HCT116 (cell line): ENCODE measurements around the gene ALDH5A1. TPM values are rescaled to one million over a fixed set of nuclear protein-coding genes. Genes with fewer than 3 reads are reported as not detected.

ENCODE experiments used
- ATAC-seq: fragments of 200-7000 bp; cut with Tn5 transposase; 2 replicates; pipeline ENCODE4 v1.9.1; 2020; ENCODE audit warnings: mild to moderate bottlenecking, moderate library complexity
- BruUV-seq: library from RNA; stranded (reverse); fragments of 400-500 nt; replicated peaks from 2 replicates; lab custom pipeline; 2021; lab: Mats Ljungman, UMichigan
- CTCF ChIA-PET: fragments of 300-600 bp; sonication (Branson Sonifier 250); formaldehyde crosslinking; loops from one replicate; lab custom pipeline; 2021; ENCODE audit warnings: antibody characterized with exemption; lab: Charles Lee
- POLR2A ChIA-PET: fragments of 300-600, 350-600 bp; sonication (Branson Sonifier 250); formaldehyde crosslinking; loops from one replicate; lab custom pipeline; 2021; ENCODE audit warnings: antibody characterized with exemption; lab: Charles Lee
- RAD21 ChIA-PET, 2 experiments: fragments of 300-600 bp; sonication (Branson Sonifier 250); formaldehyde crosslinking; loops; one replicate each; lab custom pipeline; 2023; ENCODE audit warnings: low total read pairs in 2 of 2; ENCODE audit not compliant: uncharacterized antibody in 2 of 2, unreplicated experiment in 2 of 2, low non-redundant PET in 1 of 2; lab: Charles Lee
- DNase-seq: peaks from one replicate; pipeline ENCODE4 v3.0.0-alpha.2; 2010; ENCODE audit warnings: low read depth, low spot score
- H2AFZ ChIP-seq: fragments of 200-600 bp; shearing (Covaris generic), sonication (generic); 2 replicates; pipeline ENCODE4 v1.6.1; 2017; ENCODE audit warnings: low read depth, mixed run types, mixed read lengths, antibody characterized with exemption, low read length; ENCODE audit not compliant: poor library complexity, severe bottlenecking
- H3K27ac ChIP-seq: 2 replicates; pipeline ENCODE4 v1.5.1; 2012; ENCODE audit warnings: low read depth, low read length
- H3K27me3 ChIP-seq: fragments of 200-600 bp; sonication (generic); 2 replicates; pipeline ENCODE4 v1.6.1; 2016; ENCODE audit warnings: mixed run types, low read length, mixed read lengths; ENCODE audit not compliant: insufficient read depth
- H3K36me3 ChIP-seq, 2 experiments: fragments of 200-500 bp in 1 of 2; fragments of 200-600 bp in 1 of 2; sonication (Bioruptor generic) in 1 of 2; sonication (generic) in 1 of 2; 2 replicates each; pipeline versions ENCODE4 v1.5.1 to v1.6.1; 2014 to 2016; ENCODE audit warnings: low read length in 2 of 2, inconsistent platforms in 1 of 2, mixed read lengths in 1 of 2, mixed run types in 1 of 2; ENCODE audit not compliant: insufficient read depth in 2 of 2, control insufficient read depth in 1 of 2
- H3K4me1 ChIP-seq, 2 experiments: fragments of 200-600 bp in 1 of 2; sonication (generic) in 1 of 2; 2 replicates each; pipeline versions ENCODE4 v1.5.1 to v1.6.1; 2012 to 2017; ENCODE audit warnings: low read length in 2 of 2, inconsistent platforms in 1 of 2, mild to moderate bottlenecking in 1 of 2, mixed read lengths in 1 of 2, mixed run types in 1 of 2, moderate library complexity in 1 of 2; ENCODE audit not compliant: insufficient read depth in 2 of 2, control insufficient read depth in 1 of 2
- H3K4me2 ChIP-seq: fragments of 200-600 bp; sonication (generic); 2 replicates; pipeline ENCODE4 v1.6.1; 2017; ENCODE audit warnings: mixed run types, low read length, mixed read lengths
- H3K4me3 ChIP-seq, 2 experiments: fragments of 200-600 bp in 1 of 2; sonication (generic) in 1 of 2; replicated peaks in 1 of 2; 2 replicates each; pipeline ENCODE4 v1.5.1; 2011 to 2016; ENCODE audit warnings: low read length in 2 of 2, control low read depth in 1 of 2, low read depth in 1 of 2, mild to moderate bottlenecking in 1 of 2, mixed read lengths in 1 of 2, mixed run types in 1 of 2
- H3K79me2 ChIP-seq: fragments of 200-600 bp; sonication (generic); 2 replicates; pipeline ENCODE4 v1.6.1; 2017; ENCODE audit warnings: mild to moderate bottlenecking, mixed run types, low read length, moderate library complexity, mixed read lengths; ENCODE audit not compliant: insufficient read depth
- H3K9ac ChIP-seq: fragments of 200-600 bp; sonication (generic); 2 replicates; pipeline ENCODE4 v1.6.1; 2016; ENCODE audit warnings: low read length, mixed read lengths
- H3K9me2 ChIP-seq: fragments of 200-600 bp; sonication (generic), shearing (Covaris generic); 2 replicates; pipeline ENCODE4 v1.6.1; 2017; ENCODE audit warnings: mixed run types, mild to moderate bottlenecking, moderate library complexity; ENCODE audit not compliant: insufficient read depth
- H3K9me3 ChIP-seq, 2 experiments: fragments of 200-500 bp in 1 of 2; fragments of 200-600 bp in 1 of 2; sonication (Bioruptor generic) in 1 of 2; sonication (generic) in 1 of 2; 2 replicates each; pipeline ENCODE4 v1.6.1; 2014 to 2017; ENCODE audit warnings: low read length in 2 of 2, mixed read lengths in 2 of 2, inconsistent platforms in 1 of 2, low read depth in 1 of 2, mild to moderate bottlenecking in 1 of 2, mixed run types in 1 of 2, moderate library complexity in 1 of 2; ENCODE audit not compliant: control insufficient read depth in 1 of 2, insufficient read depth in 1 of 2
- H4K20me1 ChIP-seq: fragments of 200-600 bp; sonication (generic), shearing (Covaris generic); 2 replicates; pipeline ENCODE4 v1.6.1; 2017; ENCODE audit warnings: mixed run types, mild to moderate bottlenecking, moderate library complexity; ENCODE audit not compliant: insufficient read depth
- ATF3 ChIP-seq: IDR thresholded peaks from 2 replicates; pipeline ENCODE4 v1.6.1; 2012
- CBX3 ChIP-seq: IDR thresholded peaks from 2 replicates; pipeline ENCODE4 v1.6.1; 2012; ENCODE audit warnings: low read depth
- CEBPB ChIP-seq: IDR thresholded peaks from 2 replicates; pipeline ENCODE4 v1.6.1; 2012; ENCODE audit warnings: low read depth
- CTCF ChIP-seq, 3 experiments: fragments of 200-600 bp in 1 of 3; sonication (generic) in 1 of 3; IDR thresholded peaks in 2 of 3; conservative IDR thresholded peaks in 1 of 3; 2 replicates each; pipeline ENCODE4 v1.5.1; 2012 to 2017; ENCODE audit warnings: low read depth in 2 of 3, low read length in 2 of 3, antibody characterized with exemption in 1 of 3, borderline replicate concordance in 1 of 3, control low read depth in 1 of 3, mild to moderate bottlenecking in 1 of 3, mixed read lengths in 1 of 3, mixed run types in 1 of 3, moderate library complexity in 1 of 3; ENCODE audit not compliant: insufficient read depth in 1 of 3
- EGR1 ChIP-seq: IDR thresholded peaks from 2 replicates; pipeline ENCODE4 v1.6.1; 2012; ENCODE audit warnings: low read depth
- ELF1 ChIP-seq: IDR thresholded peaks from 2 replicates; pipeline ENCODE4 v1.6.1; 2012; ENCODE audit warnings: low read depth, borderline replicate concordance
- EZH2 ChIP-seq: fragments of 200-600 bp; sonication (generic); IDR thresholded peaks from 2 replicates; pipeline ENCODE4 v1.6.1; 2017; ENCODE audit warnings: antibody characterized with exemption, mixed run types
- FOSL1 ChIP-seq: IDR thresholded peaks from 2 replicates; pipeline ENCODE4 v1.6.1; 2012; ENCODE audit warnings: low read depth
- MAX ChIP-seq: IDR thresholded peaks from 2 replicates; pipeline ENCODE4 v1.6.1; 2012
- RAD21 ChIP-seq: IDR thresholded peaks from 2 replicates; pipeline ENCODE4 v1.6.1; 2012; ENCODE audit warnings: low read depth, mild to moderate bottlenecking
- SP1 ChIP-seq: IDR thresholded peaks from 2 replicates; pipeline ENCODE4 v1.6.1; 2012; ENCODE audit warnings: low read depth
- SRF ChIP-seq: IDR thresholded peaks from 2 replicates; pipeline ENCODE4 v1.6.1; 2012; ENCODE audit warnings: low read depth
- TCF7L2 ChIP-seq: IDR thresholded peaks from 2 replicates; pipeline ENCODE4 v1.7.0; 2011; ENCODE audit warnings: borderline replicate concordance, inconsistent platforms; ENCODE audit not compliant: insufficient read depth, insufficient read length; ENCODE audit errors: extremely low read depth
- YY1 ChIP-seq: IDR thresholded peaks from 2 replicates; pipeline ENCODE4 v1.6.1; 2011; ENCODE audit warnings: low read length, low read depth, moderate library complexity, mild to moderate bottlenecking; ENCODE audit not compliant: insufficient replicate concordance; ENCODE audit errors: extremely low read depth
- ZBTB33 ChIP-seq: IDR thresholded peaks from 2 replicates; pipeline ENCODE4 v1.6.1; 2011; ENCODE audit warnings: mild to moderate bottlenecking, low read length, moderate library complexity; ENCODE audit not compliant: insufficient replicate concordance; ENCODE audit errors: extremely low read depth
- ZFX ChIP-seq: fragments of 450-650 bp; IDR thresholded peaks from 2 replicates; pipeline ENCODE4 v1.6.1; 2017
- intact Hi-C: fragments of 100-400 bp; cut with micrococcal nuclease; formaldehyde crosslinking; loops from 2 replicates; pipeline ENCODE4 v1.10.0; 2022
- total RNA-seq: library from RNA; stranded (reverse); gene quantifications from one replicate; pipeline ENCODE4 v1.2.1, GENCODE V29; 2021; ENCODE audit not compliant: unreplicated experiment

The ALDH5A1 gene
- total RNA-seq, 1 experiment from 2014 or later, result 10.0 TPM

- RAD21 ChIA-PET, result no interaction called here
- no peaks in the 10 kb centered on the region for H3K36me3 ChIP-seq
- no peak overlapping the region for H3K27ac ChIP-seq
- H2AFZ ChIP-seq, result no peak overlapping the region
- ATAC-seq (no peak), DNase-seq (no peak)
- no peaks in the 10 kb centered on the region for H4K20me1 ChIP-seq
- no peaks in the 10 kb centered on the region for H3K27me3 ChIP-seq
- H3K4me1 ChIP-seq, result no peaks in the 10 kb centered on the region
- POLR2A ChIA-PET, result no interaction called here
- BruUV-seq, result no TSS peak
- intact Hi-C loops, result no loop called here
- H3K9me2 ChIP-seq, result no peaks in the 10 kb centered on the region
- no peak overlapping the region for H3K4me2 ChIP-seq
- H3K9me3 ChIP-seq, result no peaks in the 10 kb centered on the region
- no peak overlapping the region for H3K4me3 ChIP-seq
- CTCF ChIA-PET, result no interaction called here
- TF ChIP-seq EZH2, result no peak
- no peak for TF ChIP-seq CTCF (IDR thresholded peaks at IDR 0.05 in 2 of 3, conservative IDR thresholded peaks at IDR 0.05 in 1 of 3; ENCODE audit: borderline replicate concordance in 1 of 3, insufficient read depth in 1 of 3, low read depth in 2 of 3, low read length in 2 of 3)
- no peak for TF ChIP-seq MAX
- no peak for TF ChIP-seq SRF
- no peak for TF ChIP-seq ATF3
- TF ChIP-seq SP1, result no peak
- TF ChIP-seq EGR1, result no peak
- TF ChIP-seq CBX3, result no peak
- TF ChIP-seq ELF1, result no peak
- no peak for TF ChIP-seq ZBTB33
- TF ChIP-seq CEBPB, result no peak
- no peak for TF ChIP-seq FOSL1
- TF ChIP-seq TCF7L2, result no peak
- no peak for TF ChIP-seq RAD21
- no peak for TF ChIP-seq YY1
- TF ChIP-seq ZFX, result no peak
- no peaks in the 10 kb centered on the region for H3K79me2 ChIP-seq
- no peak overlapping the region for H3K9ac ChIP-seq
Measured at GRCh38 chr6:24448828-24449525, 45.8 kb upstream of the ALDH5A1 start.
